Effector memory CD4-positive, alpha-beta T cell (primary cell): Measurements from ENCODE around the gene THRA.

Experiments
- DNase-seq, 3 donors: peaks; one replicate each; pipeline ENCODE4 v3.0.0-alpha.2; 2020
- H3K27ac ChIP-seq: 2 replicates; pipeline ENCODE4 v1.7.0; 2013; ENCODE audit warnings: mild to moderate bottlenecking, low read length, moderate library complexity; ENCODE audit not compliant: insufficient read depth, poor library complexity, severe bottlenecking
- H3K27me3 ChIP-seq: replicated peaks from 2 replicates; pipeline ENCODE4 v1.7.0; 2013; ENCODE audit warnings: mild to moderate bottlenecking, low read length; ENCODE audit not compliant: insufficient read depth, control insufficient read depth, poor library complexity, severe bottlenecking
- H3K36me3 ChIP-seq: 2 replicates; pipeline ENCODE4 v1.7.0; 2013; ENCODE audit warnings: mild to moderate bottlenecking, low read length, moderate library complexity; ENCODE audit not compliant: control insufficient read depth, insufficient read depth
- H3K4me1 ChIP-seq: 2 replicates; pipeline ENCODE4 v1.7.0; 2013; ENCODE audit warnings: low read length, mild to moderate bottlenecking; ENCODE audit not compliant: control insufficient read depth, insufficient read depth, poor library complexity, severe bottlenecking
- H3K4me3 ChIP-seq: 2 replicates; pipeline ENCODE4 v1.7.0; 2013; ENCODE audit warnings: low read length, low read depth, mild to moderate bottlenecking; ENCODE audit not compliant: insufficient read depth, poor library complexity, severe bottlenecking
- H3K9me3 ChIP-seq: 2 replicates; pipeline ENCODE4 v1.7.0; 2013; ENCODE audit warnings: mild to moderate bottlenecking, low read length, moderate library complexity; ENCODE audit not compliant: control insufficient read depth

THRA gene

GRCh38 chr17:40072040-40072734 is 9.4 kb downstream of the THRA start:
- Histone ChIP-seq H3K4me3 (no peak overlapping the region), H3K4me1 (peaks cover 60% of the 10 kb centered on the region), H3K27me3 (no peaks in the 10 kb centered on the region), H3K9me3 (no peaks in the 10 kb centered on the region), H3K36me3 (peaks cover 21% of the 10 kb centered on the region), H3K27ac (peak overlapping the region; percentile 21)
- no peak for DNase-seq

GRCh38 chr17:40072735-40073346 is 10.1 kb downstream of the THRA start:
- Histone ChIP-seq H3K27ac (peak overlapping the region; percentile 13), H3K27me3 (no peaks in the 10 kb centered on the region), H3K4me3 (no peak overlapping the region), H3K4me1 (peaks cover 55% of the 10 kb centered on the region), H3K9me3 (no peaks in the 10 kb centered on the region), H3K36me3 (peaks cover 21% of the 10 kb centered on the region)
- no peak for DNase-seq

- Histone ChIP-seq H3K4me3 (no peak overlapping the region), H3K9me3 (no peaks in the 10 kb centered on the region), H3K36me3 (peaks cover 21% of the 10 kb centered on the region), H3K27me3 (no peaks in the 10 kb centered on the region), H3K4me1 (peaks cover 47% of the 10 kb centered on the region), H3K27ac (no peak overlapping the region)
- DNase-seq: no peak
Measured at GRCh38 chr17:40073454-40074174, 10.8 kb downstream of the THRA start.

GRCh38 chr17:40074175-40074512 is 11.4 kb downstream of the THRA start:
- no peak for DNase-seq
- no peak overlapping the region for H3K27ac ChIP-seq
- peaks cover 42% of the 10 kb centered on the region for H3K4me1 ChIP-seq
- no peak overlapping the region for H3K4me3 ChIP-seq
- H3K36me3 ChIP-seq: peaks cover 21% of the 10 kb centered on the region
- no peaks in the 10 kb centered on the region for H3K27me3 ChIP-seq
- no peaks in the 10 kb centered on the region for H3K9me3 ChIP-seq

GRCh38 chr17:40074871-40075200 is 12.1 kb downstream of the THRA start:
- no peak overlapping the region for H3K27ac ChIP-seq
- DNase-seq: no peak
- H3K4me3 ChIP-seq: no peak overlapping the region
- H3K4me1 ChIP-seq: peaks cover 35% of the 10 kb centered on the region
- no peaks in the 10 kb centered on the region for H3K9me3 ChIP-seq
- peaks cover 21% of the 10 kb centered on the region for H3K36me3 ChIP-seq
- H3K27me3 ChIP-seq: no peaks in the 10 kb centered on the region

GRCh38 chr17:40075201-40075941 is 12.6 kb downstream of the THRA start:
- Histone ChIP-seq H3K9me3 (no peaks in the 10 kb centered on the region), H3K36me3 (peaks cover 21% of the 10 kb centered on the region), H3K4me1 (peaks cover 29% of the 10 kb centered on the region), H3K4me3 (no peak overlapping the region), H3K27ac (no peak overlapping the region), H3K27me3 (no peaks in the 10 kb centered on the region)
- peak in 2 of 3 donors; percentile 47 to 53 for DNase-seq

- no peaks in the 10 kb centered on the region for H3K27me3 ChIP-seq
- no peak overlapping the region for H3K27ac ChIP-seq
- H3K9me3 ChIP-seq: no peaks in the 10 kb centered on the region
- H3K4me1 ChIP-seq: peaks cover 23% of the 10 kb centered on the region
- H3K36me3 ChIP-seq: peaks cover 23% of the 10 kb centered on the region
- no peak for DNase-seq
- H3K4me3 ChIP-seq: no peak overlapping the region
Measured at GRCh38 chr17:40075942-40076498, 13.3 kb downstream of the THRA start.

- H3K27me3 ChIP-seq: no peaks in the 10 kb centered on the region
- peaks cover 26% of the 10 kb centered on the region for H3K36me3 ChIP-seq
- peaks cover 18% of the 10 kb centered on the region for H3K4me1 ChIP-seq
- no peak overlapping the region for H3K27ac ChIP-seq
- no peaks in the 10 kb centered on the region for H3K9me3 ChIP-seq
- no peak overlapping the region for H3K4me3 ChIP-seq
- DNase-seq: no peak
Measured at GRCh38 chr17:40076591-40076990, 13.8 kb downstream of the THRA start.

GRCh38 chr17:40079545-40079944 is 16.8 kb downstream of the THRA start:
- Histone ChIP-seq H3K4me1 (peaks cover 11% of the 10 kb centered on the region), H3K4me3 (no peak overlapping the region), H3K27me3 (no peaks in the 10 kb centered on the region), H3K27ac (no peak overlapping the region), H3K36me3 (peaks cover 35% of the 10 kb centered on the region), H3K9me3 (no peaks in the 10 kb centered on the region)
- DNase-seq: no peak
